Neural cell (in vitro differentiated cells): Measurements from ENCODE around the gene LEP. TPM values are rescaled to one million over a fixed set of nuclear protein-coding genes. Genes with fewer than 3 reads are reported as not detected.

Experiments
- H2AFZ ChIP-seq: fragments of 200-600, 300-800 bp; sonication (generic), shearing (Covaris generic); 2 replicates; pipeline ENCODE4 v1.6.0; 2014; ENCODE audit warnings: low read depth, mild to moderate bottlenecking, antibody characterized with exemption, low read length, moderate library complexity
- H3F3A ChIP-seq: fragments of 200-600 bp; shearing (Covaris generic); 2 replicates; pipeline ENCODE4 v1.6.1; 2016; ENCODE audit warnings: mild to moderate bottlenecking, moderate library complexity, mixed read lengths, antibody characterized with exemption, low read length; ENCODE audit not compliant: insufficient read depth, poor library complexity, severe bottlenecking
- H3K27ac ChIP-seq: fragments of 200-600, 300-800 bp; sonication (generic), shearing (Covaris generic); 2 replicates; pipeline ENCODE4 v1.5.1; 2014; ENCODE audit warnings: mild to moderate bottlenecking, low read length, moderate library complexity
- H3K27me3 ChIP-seq: fragments of 300-800, 200-600 bp; sonication (generic), shearing (Covaris generic); 2 replicates; pipeline ENCODE4 v1.6.0; 2014; ENCODE audit warnings: mild to moderate bottlenecking, low read depth, low read length, moderate library complexity; ENCODE audit not compliant: insufficient read depth
- H3K36me3 ChIP-seq: fragments of 300-800, 200-600 bp; sonication (generic), shearing (Covaris generic); 2 replicates; pipeline ENCODE4 v1.5.1; 2014; ENCODE audit warnings: mild to moderate bottlenecking, antibody characterized with exemption, low read length, moderate library complexity; ENCODE audit not compliant: insufficient read depth
- H3K4me2 ChIP-seq: fragments of 300-800, 200-600 bp; sonication (generic), shearing (Covaris generic); 2 replicates; pipeline ENCODE4 v1.6.0; 2014; ENCODE audit warnings: mild to moderate bottlenecking, low read length
- H3K4me3 ChIP-seq: fragments of 300-800, 200-600 bp; sonication (generic), shearing (Covaris generic); 2 replicates; pipeline ENCODE4 v1.5.1; 2014; ENCODE audit warnings: mild to moderate bottlenecking, low read length, moderate library complexity
- H3K79me2 ChIP-seq: fragments of 200-600 bp; shearing (Covaris generic); replicated peaks from 2 replicates; pipeline ENCODE4 v1.6.0; 2014; ENCODE audit warnings: mild to moderate bottlenecking, low read length, moderate library complexity; ENCODE audit not compliant: insufficient read depth
- H3K9ac ChIP-seq: fragments of 300-800, 200-600 bp; sonication (generic), shearing (Covaris generic); 2 replicates; pipeline ENCODE4 v1.6.1; 2016; ENCODE audit warnings: mild to moderate bottlenecking, low read length, mixed read lengths
- H3K9me2 ChIP-seq: fragments of 200-600 bp; shearing (Covaris generic); 2 replicates; pipeline ENCODE4 v1.6.1; 2016; ENCODE audit warnings: mild to moderate bottlenecking, low read length, mixed read lengths; ENCODE audit not compliant: insufficient read depth
- H3K9me3 ChIP-seq: fragments of 200-600, 300-800 bp; sonication (generic), shearing (Covaris generic); 2 replicates; pipeline ENCODE4 v1.6.1; 2016; ENCODE audit warnings: mild to moderate bottlenecking, mixed run types, low read length, moderate library complexity, mixed read lengths
- H4K20me1 ChIP-seq: fragments of 200-600 bp; shearing (Covaris generic); 2 replicates; pipeline ENCODE4 v1.6.1; 2016; ENCODE audit warnings: mild to moderate bottlenecking, mixed run types; ENCODE audit not compliant: insufficient read depth
- EP300 ChIP-seq: fragments of 450-650 bp; conservative IDR thresholded peaks from 2 replicates; pipeline ENCODE4 v1.6.1; 2014; ENCODE audit warnings: antibody characterized with exemption, mild to moderate bottlenecking, moderate library complexity; ENCODE audit not compliant: poor library complexity, severe bottlenecking
- EZH2 ChIP-seq: fragments of 200-600, 300-800 bp; shearing (Covaris generic), sonication (generic); IDR thresholded peaks from 2 replicates; pipeline ENCODE4 v1.6.1; 2014; ENCODE audit warnings: antibody characterized with exemption, low read length, borderline replicate concordance, mild to moderate bottlenecking; ENCODE audit not compliant: insufficient read depth, poor library complexity, severe bottlenecking
- MXI1 ChIP-seq: fragments of 450-650 bp; conservative IDR thresholded peaks from 2 replicates; pipeline ENCODE4 v1.6.1; 2014; ENCODE audit warnings: antibody characterized with exemption, mild to moderate bottlenecking; ENCODE audit not compliant: poor library complexity, severe bottlenecking
- POLR2AphosphoS5 ChIP-seq: IDR thresholded peaks from 2 replicates; pipeline ENCODE4 v1.6.1; 2012
- RAD21 ChIP-seq: fragments of 450-650 bp; conservative IDR thresholded peaks from 2 replicates; pipeline ENCODE4 v1.6.1; 2014; ENCODE audit warnings: antibody characterized with exemption, mild to moderate bottlenecking, moderate library complexity
- SMC3 ChIP-seq: fragments of 450-650 bp; conservative IDR thresholded peaks from 2 replicates; pipeline ENCODE4 v1.6.1; 2014; ENCODE audit warnings: antibody characterized with exemption, mild to moderate bottlenecking, moderate library complexity; ENCODE audit not compliant: poor library complexity
- TAF1 ChIP-seq: IDR thresholded peaks from 2 replicates; pipeline ENCODE4 v1.6.1; 2012; ENCODE audit warnings: low read depth
- polyA plus RNA-seq: library from polyadenylated mRNA; depleted of rRNA; stranded (reverse); fragments of >200 nt; gene quantifications from 2 replicates; pipeline ENCODE4 v1.2.3, GENCODE V29; 2014
- TF ChIP-seq, protein P1 (sequence below): IDR thresholded peaks from 2 replicates; pipeline ENCODE4 v1.6.1; 2012; ENCODE audit warnings: borderline replicate concordance
- TF ChIP-seq, protein P2 (sequence below): fragments of 450-650 bp; IDR thresholded peaks from 2 replicates; pipeline ENCODE4 v1.5.1; 2014; ENCODE audit warnings: antibody characterized with exemption, mild to moderate bottlenecking, moderate library complexity; ENCODE audit not compliant: poor library complexity, severe bottlenecking

LEP gene
- polyA plus RNA-seq, 1 donor from 2014 or later: not detected

DNA sequence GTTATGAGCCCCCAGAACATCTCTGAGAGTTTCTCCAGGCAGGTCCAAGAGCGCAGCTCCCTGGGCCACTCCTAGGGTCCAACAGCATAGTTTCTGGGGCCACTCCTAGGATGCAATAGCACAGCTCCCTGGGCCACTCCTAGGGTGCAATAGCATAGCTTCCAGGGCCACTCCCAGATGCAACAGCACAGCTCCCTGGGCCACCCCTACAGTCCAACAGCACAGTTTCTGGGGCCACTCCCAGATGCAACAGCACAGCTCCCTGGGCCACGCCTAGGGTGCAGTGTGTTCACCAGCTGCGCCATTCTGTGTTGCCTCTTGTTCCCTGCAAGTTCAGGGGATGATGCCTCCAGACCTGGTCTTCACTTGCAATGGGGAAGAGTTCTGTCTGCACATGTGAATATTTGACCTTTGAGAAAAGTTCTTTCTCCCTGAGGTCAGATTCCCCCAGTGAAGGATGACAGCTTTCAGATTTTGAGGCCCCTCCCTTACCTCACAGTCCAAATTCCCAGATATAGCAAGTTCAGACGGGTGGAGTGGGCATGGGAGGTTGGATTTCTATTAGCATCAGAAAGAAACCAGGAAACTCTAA, 43.0 kb upstream of the LEP start:
- H3K36me3 ChIP-seq: no peaks in the 10 kb centered on the region
- TF ChIP-seq EP300: no peak
- TF ChIP-seq POLR2AphosphoS5: no peak
- TF ChIP-seq SMC3: no peak
- no peak for TF ChIP-seq TAF1
- TF ChIP-seq EZH2: no peak
- TF ChIP-seq, protein P1, sequence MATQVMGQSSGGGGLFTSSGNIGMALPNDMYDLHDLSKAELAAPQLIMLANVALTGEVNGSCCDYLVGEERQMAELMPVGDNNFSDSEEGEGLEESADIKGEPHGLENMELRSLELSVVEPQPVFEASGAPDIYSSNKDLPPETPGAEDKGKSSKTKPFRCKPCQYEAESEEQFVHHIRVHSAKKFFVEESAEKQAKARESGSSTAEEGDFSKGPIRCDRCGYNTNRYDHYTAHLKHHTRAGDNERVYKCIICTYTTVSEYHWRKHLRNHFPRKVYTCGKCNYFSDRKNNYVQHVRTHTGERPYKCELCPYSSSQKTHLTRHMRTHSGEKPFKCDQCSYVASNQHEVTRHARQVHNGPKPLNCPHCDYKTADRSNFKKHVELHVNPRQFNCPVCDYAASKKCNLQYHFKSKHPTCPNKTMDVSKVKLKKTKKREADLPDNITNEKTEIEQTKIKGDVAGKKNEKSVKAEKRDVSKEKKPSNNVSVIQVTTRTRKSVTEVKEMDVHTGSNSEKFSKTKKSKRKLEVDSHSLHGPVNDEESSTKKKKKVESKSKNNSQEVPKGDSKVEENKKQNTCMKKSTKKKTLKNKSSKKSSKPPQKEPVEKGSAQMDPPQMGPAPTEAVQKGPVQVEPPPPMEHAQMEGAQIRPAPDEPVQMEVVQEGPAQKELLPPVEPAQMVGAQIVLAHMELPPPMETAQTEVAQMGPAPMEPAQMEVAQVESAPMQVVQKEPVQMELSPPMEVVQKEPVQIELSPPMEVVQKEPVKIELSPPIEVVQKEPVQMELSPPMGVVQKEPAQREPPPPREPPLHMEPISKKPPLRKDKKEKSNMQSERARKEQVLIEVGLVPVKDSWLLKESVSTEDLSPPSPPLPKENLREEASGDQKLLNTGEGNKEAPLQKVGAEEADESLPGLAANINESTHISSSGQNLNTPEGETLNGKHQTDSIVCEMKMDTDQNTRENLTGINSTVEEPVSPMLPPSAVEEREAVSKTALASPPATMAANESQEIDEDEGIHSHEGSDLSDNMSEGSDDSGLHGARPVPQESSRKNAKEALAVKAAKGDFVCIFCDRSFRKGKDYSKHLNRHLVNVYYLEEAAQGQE: no peak
- TF ChIP-seq, protein P2, sequence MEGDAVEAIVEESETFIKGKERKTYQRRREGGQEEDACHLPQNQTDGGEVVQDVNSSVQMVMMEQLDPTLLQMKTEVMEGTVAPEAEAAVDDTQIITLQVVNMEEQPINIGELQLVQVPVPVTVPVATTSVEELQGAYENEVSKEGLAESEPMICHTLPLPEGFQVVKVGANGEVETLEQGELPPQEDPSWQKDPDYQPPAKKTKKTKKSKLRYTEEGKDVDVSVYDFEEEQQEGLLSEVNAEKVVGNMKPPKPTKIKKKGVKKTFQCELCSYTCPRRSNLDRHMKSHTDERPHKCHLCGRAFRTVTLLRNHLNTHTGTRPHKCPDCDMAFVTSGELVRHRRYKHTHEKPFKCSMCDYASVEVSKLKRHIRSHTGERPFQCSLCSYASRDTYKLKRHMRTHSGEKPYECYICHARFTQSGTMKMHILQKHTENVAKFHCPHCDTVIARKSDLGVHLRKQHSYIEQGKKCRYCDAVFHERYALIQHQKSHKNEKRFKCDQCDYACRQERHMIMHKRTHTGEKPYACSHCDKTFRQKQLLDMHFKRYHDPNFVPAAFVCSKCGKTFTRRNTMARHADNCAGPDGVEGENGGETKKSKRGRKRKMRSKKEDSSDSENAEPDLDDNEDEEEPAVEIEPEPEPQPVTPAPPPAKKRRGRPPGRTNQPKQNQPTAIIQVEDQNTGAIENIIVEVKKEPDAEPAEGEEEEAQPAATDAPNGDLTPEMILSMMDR: no peak
- no peak for TF ChIP-seq RAD21
- no peak for TF ChIP-seq MXI1
- no peak overlapping the region for H2AFZ ChIP-seq
- no peaks in the 10 kb centered on the region for H3F3A ChIP-seq
- H3K9ac ChIP-seq: no peak overlapping the region
- no peak overlapping the region for H3K27ac ChIP-seq
- H3K9me2 ChIP-seq: no peaks in the 10 kb centered on the region
- peaks cover 16% of the 10 kb centered on the region for H3K9me3 ChIP-seq
- H3K4me2 ChIP-seq: no peak overlapping the region
- no peaks in the 10 kb centered on the region for H3K79me2 ChIP-seq
- no peaks in the 10 kb centered on the region for H4K20me1 ChIP-seq
- H3K27me3 ChIP-seq: peaks cover 31% of the 10 kb centered on the region
- H3K4me3 ChIP-seq: no peak overlapping the region

GRCh38 chr7:128200376-128200775, 40.7 kb upstream of the LEP start:
- Histone ChIP-seq H3F3A (no peaks in the 10 kb centered on the region), H2AFZ (no peak overlapping the region), H3K4me2 (no peak overlapping the region), H3K4me3 (no peak overlapping the region), H4K20me1 (no peaks in the 10 kb centered on the region), H3K79me2 (no peaks in the 10 kb centered on the region), H3K27me3 (peaks cover 32% of the 10 kb centered on the region), H3K9me2 (no peaks in the 10 kb centered on the region), H3K9me3 (peaks cover 7% of the 10 kb centered on the region), H3K9ac (no peak overlapping the region), H3K27ac (no peak overlapping the region), H3K36me3 (no peaks in the 10 kb centered on the region)
- TF ChIP-seq EP300 (no peak), TAF1 (no peak), POLR2AphosphoS5 (no peak), SMC3 (no peak), MXI1 (no peak), EZH2 (no peak), RAD21 (no peak)
- TF ChIP-seq, protein P2: no peak
- TF ChIP-seq, protein P1: no peak
